ENCODE results near the gene CD27.
"Not testable (repeated sequence)": the region's sequence is repeated elsewhere in the genome, so short reads cannot be mapped to it uniquely, and the experiment has no call there.

The CD27 gene

DNA sequence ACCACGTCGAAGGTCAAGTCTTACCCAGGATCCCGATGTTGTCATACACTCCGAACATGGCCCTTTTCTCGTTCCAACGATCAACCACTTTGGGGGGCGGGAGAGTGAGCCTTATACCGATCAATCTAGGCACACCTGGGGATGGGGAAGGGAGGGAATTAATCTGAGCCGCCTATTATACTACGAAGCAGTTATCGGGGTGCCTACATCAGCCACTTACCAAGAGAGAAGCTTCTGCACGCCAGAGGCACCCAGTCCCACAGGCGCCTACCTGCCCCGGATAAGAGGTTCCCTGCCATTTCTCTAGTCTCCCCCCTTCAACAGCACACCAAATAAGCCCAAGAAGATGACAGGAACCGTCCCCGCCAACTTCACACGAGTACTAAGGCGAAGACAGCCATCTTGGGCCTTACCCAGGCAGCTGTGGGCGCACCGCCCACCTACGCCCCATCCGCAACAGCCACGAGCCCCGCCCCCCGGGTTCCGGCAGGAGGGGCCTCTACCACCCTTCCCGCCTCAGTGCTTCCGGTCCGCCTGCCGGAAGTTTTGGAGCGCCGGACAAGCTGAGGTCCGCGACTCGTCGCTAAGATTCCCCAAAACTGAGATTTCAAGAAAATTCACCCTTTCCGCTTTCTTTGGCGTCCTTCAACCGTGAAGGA, 48.2 kb downstream of the CD27 start, which contains the start of gene MRPL51:
TSS of gene MRPL51 (minus strand) at position 425 of the 659 bp plus-strand sequence. CDS start at position 299, 126 bp downstream.
- DNase-seq, result peak; percentile 97

DNA sequence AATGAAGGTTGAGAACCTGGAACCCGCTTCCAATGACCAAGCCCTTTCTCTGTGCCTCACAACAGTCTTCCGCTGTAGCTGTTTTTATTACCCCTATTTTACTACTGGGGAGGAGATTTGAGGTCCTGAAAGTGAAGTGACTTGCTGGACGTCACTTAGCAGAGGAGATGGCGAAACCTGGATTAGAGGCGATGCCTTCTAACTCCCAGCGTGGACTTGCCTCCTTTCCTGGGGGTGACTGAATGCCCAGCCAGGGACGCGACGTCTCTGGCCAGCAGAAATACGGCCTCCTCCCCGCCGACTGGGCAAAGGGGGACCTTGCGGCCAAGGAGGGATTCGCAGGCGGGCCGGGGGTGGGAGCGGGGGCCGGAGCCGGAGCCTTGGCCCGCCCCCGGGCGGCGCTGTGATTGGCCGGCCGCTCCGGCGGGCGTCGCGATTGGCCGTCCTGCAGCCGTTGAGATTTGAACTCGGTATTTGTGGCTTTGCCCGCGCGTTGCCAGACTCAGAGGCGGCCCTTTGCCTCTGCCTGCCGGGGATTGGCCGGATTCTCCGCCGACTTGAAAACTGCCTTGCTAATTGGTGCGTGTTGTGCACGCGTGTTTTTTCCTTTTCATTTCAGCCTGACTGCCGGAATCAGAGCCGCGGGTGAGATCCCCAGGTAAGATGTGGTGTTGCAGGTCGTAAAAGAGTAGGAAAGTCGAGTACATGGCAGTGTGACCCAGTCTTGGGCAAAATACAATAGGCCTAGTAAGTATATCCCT, 48.9 kb downstream of the CD27 start, which contains the start of gene NCAPD2:
TSS of gene NCAPD2 (plus strand) at position 606 of the 761 bp plus-strand sequence. CDS start 997 bp downstream, outside the sequence.
- DNase-seq, result peak; percentile 98

- no peak for DNase-seq
Observed at GRCh38 chr12:6494258-6494743, 49.5 kb downstream of the CD27 start.

DNA sequence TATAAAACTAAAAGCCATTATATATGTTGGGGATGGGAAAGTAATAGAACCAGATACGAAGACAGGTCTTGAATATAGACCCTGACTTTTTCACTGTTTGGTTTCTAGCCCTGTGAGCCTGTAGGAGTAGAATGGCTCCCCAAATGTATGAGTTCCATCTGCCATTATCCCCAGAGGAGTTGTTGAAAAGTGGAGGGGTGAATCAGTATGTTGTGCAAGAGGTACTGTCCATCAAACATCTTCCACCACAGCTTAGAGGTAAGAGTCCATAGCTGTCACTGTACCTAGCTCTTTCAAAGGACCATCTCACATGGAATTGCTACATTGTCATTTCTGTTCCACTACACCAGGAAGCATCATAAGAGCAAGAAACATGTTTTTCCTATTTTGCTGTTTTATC, 50.2 kb downstream of the CD27 start:
- no peak for DNase-seq

DNA sequence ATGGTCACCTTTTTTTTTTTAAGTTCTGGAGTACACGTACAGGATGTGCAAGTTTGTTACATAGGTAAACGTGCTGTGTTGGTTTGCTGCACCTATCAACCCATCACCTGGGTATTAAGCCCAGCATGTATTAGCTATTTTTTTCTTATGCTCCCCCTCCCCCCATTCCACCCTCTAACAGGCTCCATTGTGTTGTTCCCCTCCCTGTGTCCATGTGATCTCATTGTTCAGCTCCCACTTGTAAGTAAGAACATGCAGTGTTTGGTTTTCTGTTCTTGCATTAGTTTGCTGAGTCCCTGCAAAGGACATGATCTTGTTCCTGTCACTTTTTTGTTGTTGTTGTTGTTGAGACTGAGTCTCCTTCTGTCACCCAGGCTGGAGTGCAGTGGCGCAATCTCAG, 52.5 kb downstream of the CD27 start:
- DNase-seq, result not testable (repeated sequence)

GRCh38 chr12:6500466-6500865, 55.7 kb downstream of the CD27 start:
- DNase-seq, result no peak

Measured in NCI-H1694 (cell line).